Activated effector memory CD4-positive, alpha-beta T cell treated with anti-CD3 and anti-CD28 coated beads, Interleukin-2, amount 50 U/mL, for 16 hours (primary cell): ENCODE measurements around the gene PRKCA.

ENCODE experiments used
- DNase-seq: peaks from one replicate; pipeline ENCODE4 v3.0.0-alpha.2; 2020

Gene PRKCA

GRCh38 chr17:66726846-66727245 lies 424.4 kb downstream of the PRKCA start:
- DNase-seq: no peak

DNA sequence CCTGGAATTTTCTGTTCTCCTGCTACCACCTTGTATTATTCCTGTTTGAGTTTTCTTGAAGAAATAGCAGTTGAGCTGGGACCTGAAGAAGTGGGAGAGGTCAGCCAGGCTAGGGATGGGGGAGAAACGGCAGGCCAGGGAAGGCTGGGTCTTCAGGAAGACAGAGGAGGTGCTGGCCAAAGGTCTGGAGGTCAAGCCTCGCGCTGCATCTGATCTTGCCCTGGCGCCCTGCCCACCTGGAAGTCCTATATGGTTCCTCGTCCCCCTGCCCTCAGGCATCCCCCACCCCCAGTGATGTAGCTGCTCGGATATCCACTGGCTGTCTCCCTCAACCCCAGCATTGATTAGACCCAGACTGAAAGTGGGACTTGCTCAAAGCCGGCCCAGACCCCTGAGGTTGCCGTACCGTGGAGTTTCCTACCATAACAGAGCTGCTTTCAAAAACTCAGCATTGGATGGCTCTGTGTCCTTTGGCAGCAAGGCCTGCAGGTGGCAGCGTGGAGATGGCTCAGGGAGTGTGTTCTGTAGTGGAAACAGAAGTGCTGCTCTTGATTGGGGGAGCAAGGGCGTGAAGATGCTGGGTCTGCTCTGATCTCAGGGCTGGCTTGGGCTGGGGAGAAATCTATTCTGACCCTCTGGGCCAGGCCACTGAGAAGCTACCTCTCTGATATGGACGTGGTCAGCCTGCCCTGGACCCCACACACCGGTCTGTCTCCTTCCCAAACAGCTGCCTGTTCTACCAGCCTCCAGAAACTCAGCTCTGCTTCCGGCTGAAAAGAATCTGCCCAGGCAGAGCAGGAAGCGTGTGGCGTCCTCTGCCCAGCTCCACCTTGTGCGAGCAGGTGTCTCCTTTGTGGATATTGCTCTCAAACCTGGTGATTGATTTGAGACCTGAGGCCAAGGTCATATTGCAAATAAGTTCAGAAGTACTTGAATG lies 425.5 kb downstream of the PRKCA start:
- peak; percentile 73 for DNase-seq

GRCh38 chr17:66730461-66730923 lies 428.1 kb downstream of the PRKCA start:
- DNase-seq: no peak

- no peak for DNase-seq
Observed at GRCh38 chr17:66733759-66734158, 431.3 kb downstream of the PRKCA start.

DNA sequence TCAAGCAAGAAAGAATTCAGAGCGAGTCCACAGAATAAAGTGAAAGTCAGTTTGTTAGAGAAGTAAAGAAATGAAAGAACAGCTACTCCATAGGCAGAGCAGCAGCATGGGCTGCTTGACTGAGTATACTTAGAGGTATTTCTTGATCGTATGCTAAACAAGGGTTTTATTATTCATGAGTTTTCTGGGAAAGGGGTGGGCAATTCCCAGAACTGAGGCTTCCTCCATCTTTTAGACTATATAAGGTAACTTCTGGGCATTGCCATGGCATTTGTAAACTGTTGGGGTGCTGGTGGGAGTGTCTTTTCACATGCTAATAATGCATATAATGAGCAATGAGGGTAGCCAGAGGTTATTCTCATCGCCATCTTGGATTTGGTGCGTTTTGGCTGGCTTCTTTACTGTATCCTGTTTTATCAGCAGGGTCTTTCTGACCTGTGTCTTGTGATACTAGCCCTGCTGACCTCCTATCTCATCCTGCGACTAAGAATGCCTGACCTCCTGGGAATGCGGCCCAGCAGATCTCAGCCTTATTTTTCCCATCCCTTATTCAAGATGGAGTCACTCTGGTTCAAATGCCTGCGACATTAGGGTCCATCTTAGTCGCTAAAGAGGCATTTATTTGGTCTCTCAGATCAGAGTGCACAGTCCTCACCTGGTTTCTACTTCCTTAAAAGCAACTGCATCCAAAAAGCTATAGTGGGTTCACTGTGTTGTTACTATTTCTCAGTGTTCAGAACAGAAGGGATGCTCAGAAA lies 432.0 kb downstream of the PRKCA start:
- DNase-seq: no peak

GRCh38 chr17:66737524-66737923 lies 435.1 kb downstream of the PRKCA start:
- no peak for DNase-seq

DNA sequence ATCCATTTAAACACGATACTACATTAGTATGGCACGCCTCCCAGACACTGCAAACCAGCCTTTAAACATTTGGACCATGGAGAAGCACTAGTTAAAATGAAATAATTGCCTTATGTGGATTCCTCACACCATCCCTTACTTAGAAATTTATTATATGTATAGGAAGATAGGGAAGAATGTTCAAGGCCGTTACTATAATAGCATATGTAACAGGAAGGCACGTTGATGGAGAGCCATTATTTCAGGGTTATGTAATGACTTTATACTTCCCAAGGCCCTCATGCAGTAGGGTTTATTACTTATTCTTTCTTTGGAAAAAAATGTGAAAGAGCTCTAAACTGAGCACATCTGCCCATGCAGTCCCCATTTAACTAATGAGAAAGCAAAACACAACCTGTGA lies 435.9 kb downstream of the PRKCA start:
- no peak for DNase-seq

DNA sequence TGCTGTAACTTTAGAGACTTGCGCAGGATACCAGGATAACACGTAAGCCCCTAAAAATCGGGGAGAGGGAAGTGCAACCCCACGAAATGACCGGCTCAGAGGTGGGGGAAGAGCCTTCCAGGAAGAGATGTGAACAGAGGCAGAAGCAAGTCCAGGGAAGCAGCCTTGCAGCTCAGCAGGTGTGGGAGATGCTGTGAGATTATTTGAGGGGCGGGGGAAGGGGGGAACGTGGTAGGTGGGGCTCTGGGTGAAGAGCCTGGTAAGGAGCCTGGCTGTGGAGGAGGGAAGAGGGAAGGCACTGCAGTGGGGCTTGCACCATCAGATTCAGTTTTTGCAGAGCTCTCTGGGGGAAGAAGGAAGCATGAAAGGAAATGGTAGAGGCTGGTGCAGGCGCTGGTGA lies 437.1 kb downstream of the PRKCA start:
- no peak for DNase-seq

- DNase-seq: no peak
Observed at GRCh38 chr17:66740226-66740625, 437.8 kb downstream of the PRKCA start.

DNA sequence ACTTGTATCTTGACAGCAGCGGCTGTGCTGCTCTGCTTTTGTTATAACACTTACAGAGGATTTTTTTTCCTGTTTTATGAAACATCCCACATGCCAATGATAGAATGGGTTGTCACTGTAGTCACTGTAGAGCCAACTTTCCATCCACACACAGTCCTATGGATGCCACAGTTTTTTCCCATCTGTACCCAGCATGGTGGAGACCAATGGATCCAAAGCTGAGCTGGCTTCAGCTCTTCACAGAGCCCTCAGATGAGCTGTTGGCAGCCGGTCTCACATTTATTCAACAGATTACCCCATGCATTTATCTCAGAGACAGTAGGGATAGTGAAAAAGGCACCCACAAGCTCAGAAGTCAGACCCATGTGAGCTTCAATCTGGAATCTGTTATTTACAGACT lies 441.1 kb downstream of the PRKCA start:
- DNase-seq: no peak

- no peak for DNase-seq
Observed at GRCh38 chr17:66746736-66747135, 444.3 kb downstream of the PRKCA start.

GRCh38 chr17:66747578-66748275 lies 445.3 kb downstream of the PRKCA start:
- no peak for DNase-seq

- DNase-seq: no peak
Observed at GRCh38 chr17:66748578-66748977, 446.2 kb downstream of the PRKCA start.

- no peak for DNase-seq
Observed at GRCh38 chr17:66749217-66749832, 446.9 kb downstream of the PRKCA start.

GRCh38 chr17:66750116-66750515 lies 447.7 kb downstream of the PRKCA start:
- DNase-seq: no peak

DNA sequence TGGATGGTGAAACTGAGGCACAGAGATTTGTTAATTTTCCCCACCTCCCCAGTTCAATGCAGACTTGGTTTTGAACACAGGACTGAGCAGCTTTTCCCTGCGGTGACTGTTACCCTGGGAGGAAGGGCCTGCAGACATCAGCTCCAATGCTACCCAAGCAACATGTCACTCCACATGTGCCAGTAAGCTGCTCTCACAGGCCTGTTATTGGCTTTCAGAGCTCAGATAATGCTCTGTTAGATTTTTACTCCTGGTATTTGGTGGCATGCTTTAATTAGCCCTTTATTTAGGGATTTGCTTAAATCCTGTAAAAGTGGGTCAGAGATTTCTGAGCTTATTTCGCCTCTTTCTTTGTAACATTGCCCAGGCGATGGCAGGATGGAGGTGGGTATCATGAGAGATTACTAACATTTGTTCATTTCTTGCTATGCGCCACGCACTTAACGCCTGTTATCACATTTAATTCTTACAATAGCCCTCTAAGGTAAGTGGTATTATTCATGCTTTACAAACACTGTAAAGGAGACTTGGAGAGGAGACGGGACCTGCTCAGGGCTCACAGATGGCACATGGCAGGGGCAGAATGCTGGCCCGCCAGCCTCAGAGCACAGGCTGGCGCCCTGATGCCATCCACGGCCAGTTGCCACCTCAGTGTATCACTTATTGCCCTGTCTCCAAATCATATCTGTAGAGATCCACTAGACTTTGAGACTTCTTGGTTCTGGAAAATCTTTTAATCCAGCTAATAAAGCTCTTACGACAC lies 448.5 kb downstream of the PRKCA start:
- DNase-seq: no peak

- no peak for DNase-seq
Observed at GRCh38 chr17:66751771-66752170, 449.4 kb downstream of the PRKCA start.

DNA sequence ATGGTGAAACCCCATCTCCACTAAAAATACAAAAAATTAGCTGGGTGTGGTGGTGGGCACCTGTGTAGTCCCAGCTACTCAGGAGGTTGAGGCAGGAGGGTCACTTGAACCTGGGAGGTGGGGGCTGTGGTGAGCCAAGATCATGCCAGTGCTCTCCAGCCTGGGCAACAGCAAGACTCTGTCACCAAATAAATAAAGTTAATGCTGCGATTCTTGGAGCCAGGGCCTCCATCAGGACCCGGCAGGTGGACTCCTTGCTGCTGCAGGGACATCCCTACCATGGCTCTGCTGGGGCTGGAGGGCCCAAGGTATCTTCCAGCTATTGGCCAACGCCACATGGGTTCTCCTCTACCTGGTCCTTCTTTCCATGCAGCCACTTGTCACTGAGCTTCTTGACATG lies 450.0 kb downstream of the PRKCA start:
- no peak for DNase-seq

DNA sequence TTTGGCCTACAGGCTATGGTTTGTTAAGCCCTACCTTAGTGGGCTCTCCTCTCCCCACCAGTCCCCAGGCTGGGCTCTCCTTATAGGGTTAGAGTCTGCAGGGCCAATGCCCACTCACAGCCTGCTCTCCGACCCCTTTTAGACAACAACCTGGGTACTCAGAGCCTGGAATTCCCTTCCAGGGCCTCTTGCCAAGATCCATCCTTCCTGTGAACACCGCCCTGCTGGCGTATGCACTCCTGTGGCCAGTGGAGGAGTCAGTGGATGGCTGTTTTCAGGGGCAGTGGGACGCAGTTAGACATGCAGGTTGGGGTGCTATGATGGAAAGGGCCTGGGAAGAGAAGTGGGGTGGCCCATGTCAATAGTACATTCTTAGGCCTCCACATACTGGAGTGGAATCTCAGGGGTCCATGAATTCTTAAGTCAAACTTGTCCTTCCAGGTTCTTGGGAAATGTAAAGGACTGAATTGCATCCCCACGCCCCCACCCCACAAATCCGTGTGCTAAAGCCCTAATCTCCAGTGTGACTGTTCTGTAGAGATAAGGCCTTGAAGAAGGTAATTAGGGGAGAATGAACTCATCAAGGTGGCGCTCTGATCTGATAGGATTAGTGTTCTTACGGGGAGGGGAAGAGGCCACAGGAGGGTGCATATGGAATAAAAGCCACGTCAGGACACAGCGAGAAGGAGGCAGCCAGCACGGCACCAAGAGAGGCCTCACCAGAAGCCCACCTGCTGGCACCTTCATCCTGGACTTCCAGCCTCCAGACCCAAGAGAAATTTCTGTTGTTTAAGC lies 450.9 kb downstream of the PRKCA start:
- no peak for DNase-seq

GRCh38 chr17:66755101-66755943 lies 452.9 kb downstream of the PRKCA start:
- DNase-seq: no peak
